ENCODE measurements around the gene CRACR2A. TPM values are rescaled to one million over a fixed set of nuclear protein-coding genes. Genes with fewer than 3 reads are reported as not detected.

CRACR2A gene
- total RNA-seq, 4 donors from 2014 or later, result 0.47 to 1.7 (median 1.1) TPM

DNA sequence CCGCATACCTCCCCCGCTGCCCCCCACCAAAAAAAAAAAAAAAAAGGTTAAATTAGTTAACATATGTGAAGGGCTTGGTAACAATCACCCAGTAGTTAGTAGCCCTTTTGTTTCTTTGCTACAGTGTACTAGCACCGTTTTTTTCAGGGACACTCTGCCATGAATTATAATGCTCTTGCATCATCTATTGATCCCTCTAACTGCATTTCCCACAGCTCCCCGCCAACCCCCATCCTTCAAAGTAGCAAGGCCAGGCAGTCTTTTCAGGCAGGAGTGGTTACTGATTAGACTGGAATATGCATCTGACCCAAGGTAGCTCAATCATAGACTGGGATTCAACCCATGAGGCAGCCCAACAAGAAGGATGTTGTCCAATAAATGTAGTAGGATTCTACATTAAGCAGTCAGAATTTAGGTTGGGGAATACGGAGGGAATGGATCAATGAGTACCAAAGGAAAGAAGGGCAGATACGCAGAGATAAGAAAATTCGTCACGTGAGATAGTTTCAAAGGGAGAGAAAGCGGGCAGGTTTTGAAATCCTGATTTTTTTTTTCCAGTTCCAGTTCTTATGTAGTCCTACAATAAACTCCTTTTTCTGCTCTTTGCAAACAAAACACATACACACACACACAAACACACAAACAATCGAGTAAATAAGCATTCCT is 39.8 kb upstream of the CRACR2A start:
- in situ Hi-C loops (cut with MboI; ENCODE audit: low sequenced_read_pairs in 4 of 4), result loop anchor here in 1 of 4 donors (25.0 kb wide), 1 partner anchor 655 kb away; no protein-coding TSS in a partner anchor

GRCh38 chr12:3791256-3791874 is 38.5 kb upstream of the CRACR2A start:
- in situ Hi-C loops (cut with MboI; ENCODE audit: low sequenced_read_pairs in 4 of 4) (loop anchor here in 1 of 4 donors (25.0 kb wide), 1 partner anchor 654 kb away; no protein-coding TSS in a partner anchor), intact Hi-C loops (cut with DNase I; ENCODE audit: low total_unique reads) (no loop called here)
- H3K4me3 ChIP-seq, result no peak overlapping the region
- H3K36me3 ChIP-seq, result no peaks in the 10 kb centered on the region
- peaks cover 0 to 6% (median 0%) of the 10 kb centered on the region in 3 donors for H3K9me3 ChIP-seq
- no peak for DNase-seq
- H3K27ac ChIP-seq, result no peak overlapping the region
- no peaks in the 10 kb centered on the region for H3K27me3 ChIP-seq
- no peak for TF ChIP-seq POLR2A (IDR thresholded peaks at IDR 0.05)
- TF ChIP-seq, protein P1, sequence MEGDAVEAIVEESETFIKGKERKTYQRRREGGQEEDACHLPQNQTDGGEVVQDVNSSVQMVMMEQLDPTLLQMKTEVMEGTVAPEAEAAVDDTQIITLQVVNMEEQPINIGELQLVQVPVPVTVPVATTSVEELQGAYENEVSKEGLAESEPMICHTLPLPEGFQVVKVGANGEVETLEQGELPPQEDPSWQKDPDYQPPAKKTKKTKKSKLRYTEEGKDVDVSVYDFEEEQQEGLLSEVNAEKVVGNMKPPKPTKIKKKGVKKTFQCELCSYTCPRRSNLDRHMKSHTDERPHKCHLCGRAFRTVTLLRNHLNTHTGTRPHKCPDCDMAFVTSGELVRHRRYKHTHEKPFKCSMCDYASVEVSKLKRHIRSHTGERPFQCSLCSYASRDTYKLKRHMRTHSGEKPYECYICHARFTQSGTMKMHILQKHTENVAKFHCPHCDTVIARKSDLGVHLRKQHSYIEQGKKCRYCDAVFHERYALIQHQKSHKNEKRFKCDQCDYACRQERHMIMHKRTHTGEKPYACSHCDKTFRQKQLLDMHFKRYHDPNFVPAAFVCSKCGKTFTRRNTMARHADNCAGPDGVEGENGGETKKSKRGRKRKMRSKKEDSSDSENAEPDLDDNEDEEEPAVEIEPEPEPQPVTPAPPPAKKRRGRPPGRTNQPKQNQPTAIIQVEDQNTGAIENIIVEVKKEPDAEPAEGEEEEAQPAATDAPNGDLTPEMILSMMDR (IDR thresholded peaks at IDR 0.05 in 4 of 5, conservative IDR thresholded peaks at IDR 0.05 in 1 of 5), result no peak
- no peak for ATAC-seq
- H3K4me1 ChIP-seq, result peaks cover 10% of the 10 kb centered on the region in 2 donors

More for the DNA sequence above, 39.8 kb upstream of the CRACR2A start:
- Histone ChIP-seq H3K4me1 (peaks cover 10% of the 10 kb centered on the region in 2 donors), H3K4me3 (no peak overlapping the region), H3K27me3 (no peaks in the 10 kb centered on the region), H3K36me3 (no peaks in the 10 kb centered on the region), H3K9me3 (peaks cover 0 to 6% (median 0%) of the 10 kb centered on the region in 3 donors), H3K27ac (no peak overlapping the region)
- TF ChIP-seq, protein P1 (IDR thresholded peaks at IDR 0.05 in 4 of 5, conservative IDR thresholded peaks at IDR 0.05 in 1 of 5), result no peak
- TF ChIP-seq POLR2A (IDR thresholded peaks at IDR 0.05), result no peak
- no peak for DNase-seq
- intact Hi-C loops (cut with DNase I; ENCODE audit: low total_unique reads), result no loop called here
- no peak for ATAC-seq

GRCh38 chr12:3790642-3791041 is 37.7 kb upstream of the CRACR2A start:
- no peak for DNase-seq
- intact Hi-C loops (cut with DNase I; ENCODE audit: low total_unique reads) (no loop called here), in situ Hi-C loops (cut with MboI; ENCODE audit: low sequenced_read_pairs in 4 of 4) (loop anchor here in 1 of 4 donors (25.0 kb wide), 1 partner anchor 653 kb away; no protein-coding TSS in a partner anchor)
- TF ChIP-seq, protein P1 (IDR thresholded peaks at IDR 0.05 in 4 of 5, conservative IDR thresholded peaks at IDR 0.05 in 1 of 5), result no peak
- TF ChIP-seq POLR2A (IDR thresholded peaks at IDR 0.05), result no peak
- no peak for ATAC-seq
- Histone ChIP-seq H3K4me3 (no peak overlapping the region), H3K9me3 (peaks cover 0 to 6% (median 0%) of the 10 kb centered on the region in 3 donors), H3K27ac (no peak overlapping the region), H3K36me3 (no peaks in the 10 kb centered on the region), H3K27me3 (no peaks in the 10 kb centered on the region), H3K4me1 (peaks cover 3 to 7% of the 10 kb centered on the region in 2 donors)

GRCh38 chr12:3789838-3790237 is 36.9 kb upstream of the CRACR2A start:
- DNase-seq (no peak), ATAC-seq (no peak)
- no peak for TF ChIP-seq POLR2A (IDR thresholded peaks at IDR 0.05)
- TF ChIP-seq, protein P1 (IDR thresholded peaks at IDR 0.05 in 4 of 5, conservative IDR thresholded peaks at IDR 0.05 in 1 of 5), result no peak
- no peaks in the 10 kb centered on the region for H3K36me3 ChIP-seq
- H3K4me3 ChIP-seq, result no peak overlapping the region
- peaks cover 0 to 6% (median 0%) of the 10 kb centered on the region in 3 donors for H3K9me3 ChIP-seq
- H3K27ac ChIP-seq, result no peak overlapping the region
- no peaks in the 10 kb centered on the region for H3K4me1 ChIP-seq
- intact Hi-C loops (cut with DNase I; ENCODE audit: low total_unique reads), result no loop called here
- no peaks in the 10 kb centered on the region for H3K27me3 ChIP-seq
- in situ Hi-C loops (cut with MboI; ENCODE audit: low sequenced_read_pairs in 4 of 4), result loop anchor here in 1 of 4 donors (25.0 kb wide), 1 partner anchor 653 kb away; no protein-coding TSS in a partner anchor
